SK-N-SH (cell line): ENCODE results near the gene OR10V1. TPM values are rescaled to one million over a fixed set of nuclear protein-coding genes. Genes with fewer than 3 reads are reported as not detected.

Experiments used
- CTCF ChIA-PET: fragments of 300-600, 350-600 bp; formaldehyde crosslinking; extraction: SDS; loops from one replicate; lab custom pipeline; 2021; lab: Yijun Ruan, JAX
- POLR2A ChIA-PET: fragments of 350-600 bp; sonication (Branson Sonifier 250); formaldehyde crosslinking; extraction: SDS; loops from one replicate; lab custom pipeline; 2020; ENCODE audit warnings: antibody characterized with exemption, inconsistent platforms; lab: Yijun Ruan, JAX
- DNase-seq: peaks from one replicate; pipeline ENCODE4 v3.0.0; 2012
- H2AFZ ChIP-seq: fragments of 200-600 bp; sonication (generic); 2 replicates; pipeline ENCODE4 v1.8.1; 2016; ENCODE audit warnings: antibody characterized with exemption, mild to moderate bottlenecking, low read depth
- H3F3A ChIP-seq: fragments of 200-600 bp; sonication (generic); replicated peaks from 2 replicates; pipeline ENCODE3; 2016; ENCODE audit warnings: antibody characterized with exemption, mild to moderate bottlenecking; ENCODE audit not compliant: insufficient read depth
- H3K27ac ChIP-seq, 2 experiments: fragments of 200-500 bp in 1 of 2; fragments of 200-600 bp in 1 of 2; sonication (Bioruptor generic) in 1 of 2; sonication (generic), shearing (Covaris generic) in 1 of 2; 2 replicates each; pipeline versions ENCODE4 v1.5.1 to v1.6.1; 2014 to 2016; ENCODE audit warnings: low read depth in 2 of 2, inconsistent platforms in 1 of 2, low read length in 1 of 2, mild to moderate bottlenecking in 1 of 2, mixed read lengths in 1 of 2
- H3K27me3 ChIP-seq: fragments of 200-600 bp; sonication (generic), shearing (Covaris generic); 2 replicates; pipeline ENCODE4 v1.6.1; 2016; ENCODE audit warnings: mixed run types; ENCODE audit not compliant: insufficient read depth
- H3K36me3 ChIP-seq, 2 experiments: fragments of 200-500 bp in 1 of 2; fragments of 200-600 bp in 1 of 2; sonication (Bioruptor generic) in 1 of 2; sonication (generic) in 1 of 2; replicated peaks in 1 of 2; 2 replicates each; pipeline versions ENCODE3 to v1.5.1; 2014 to 2016; ENCODE audit warnings: low read length in 1 of 2, mild to moderate bottlenecking in 1 of 2; ENCODE audit not compliant: insufficient read depth in 2 of 2, control insufficient read depth in 1 of 2
- H3K4me1 ChIP-seq, 2 experiments: fragments of 200-500 bp in 1 of 2; fragments of 200-600 bp in 1 of 2; sonication (Bioruptor generic) in 1 of 2; sonication (generic), shearing (Covaris generic) in 1 of 2; 2 replicates each; pipeline versions ENCODE4 v1.5.1 to v1.6.1; 2014 to 2016; ENCODE audit warnings: low read depth in 1 of 2, low read length in 1 of 2, mixed run types in 1 of 2; ENCODE audit not compliant: insufficient read depth in 2 of 2, control insufficient read depth in 1 of 2
- H3K4me2 ChIP-seq: fragments of 200-600 bp; sonication (generic), shearing (Covaris generic); 2 replicates; pipeline ENCODE4 v1.6.1; 2017; ENCODE audit warnings: mixed run types
- H3K4me3 ChIP-seq, 2 experiments: fragments of 200-500 bp in 1 of 2; fragments of 200-600 bp in 1 of 2; sonication (Bioruptor generic) in 1 of 2; sonication (generic), shearing (Covaris generic) in 1 of 2; 2 replicates each; pipeline versions ENCODE4 v1.5.1 to v1.8.1; 2014 to 2016; ENCODE audit warnings: low read depth in 2 of 2, inconsistent platforms in 1 of 2, low read length in 1 of 2, mild to moderate bottlenecking in 1 of 2, mixed read lengths in 1 of 2, moderate library complexity in 1 of 2
- H3K79me2 ChIP-seq: fragments of 200-600 bp; sonication (generic); 2 replicates; pipeline ENCODE4 v1.8.1; 2017; ENCODE audit warnings: mild to moderate bottlenecking; ENCODE audit not compliant: insufficient read depth
- H3K9ac ChIP-seq: fragments of 200-600 bp; sonication (generic); 2 replicates; pipeline ENCODE4 v1.6.1; 2017; ENCODE audit warnings: mixed run types
- H3K9me2 ChIP-seq: fragments of 200-600 bp; sonication (generic); 2 replicates; pipeline ENCODE4 v1.6.1; 2017; ENCODE audit warnings: mixed run types
- H3K9me3 ChIP-seq: fragments of 200-600 bp; sonication (generic); 2 replicates; pipeline ENCODE4 v1.6.1; 2017; ENCODE audit warnings: mixed run types, mild to moderate bottlenecking, moderate library complexity
- H4K20me1 ChIP-seq: fragments of 200-600 bp; sonication (generic); 2 replicates; pipeline ENCODE4 v1.6.1; 2017; ENCODE audit warnings: mild to moderate bottlenecking, mixed run types; ENCODE audit not compliant: insufficient read depth
- CHD2 ChIP-seq: fragments of 150-350 bp; IDR thresholded peaks from 2 replicates; pipeline ENCODE4 v1.6.1; 2018; ENCODE audit warnings: low read length; ENCODE audit not compliant: partially characterized antibody
- ELF1 ChIP-seq: IDR thresholded peaks from 2 replicates; pipeline ENCODE4 v1.4.0; 2012
- EZH2phosphoT487 ChIP-seq: fragments of 200-600 bp; sonication (generic); IDR thresholded peaks from 2 replicates; pipeline ENCODE4 v1.6.1; 2017; ENCODE audit warnings: low read depth, mixed run types, mild to moderate bottlenecking, antibody characterized with exemption, moderate library complexity, borderline replicate concordance
- FOSL2 ChIP-seq: IDR thresholded peaks from 2 replicates; pipeline ENCODE4 v1.4.0; 2012; ENCODE audit warnings: low read depth, mild to moderate bottlenecking, moderate library complexity, borderline replicate concordance
- FOXJ3 ChIP-seq: sonication (generic); formaldehyde crosslinking; IDR thresholded peaks from 2 replicates; pipeline ENCODE4 v1.5.1; 2020; ENCODE audit warnings: mild to moderate bottlenecking, missing genetic modification reagents
- FOXM1 ChIP-seq: IDR thresholded peaks from 2 replicates; pipeline ENCODE4 v1.4.0; 2012; ENCODE audit warnings: low read depth, mild to moderate bottlenecking
- GABPA ChIP-seq: IDR thresholded peaks from 2 replicates; pipeline ENCODE4 v1.4.0; 2012; ENCODE audit warnings: low read depth, mild to moderate bottlenecking
- GATA2 ChIP-seq: sonication (generic); formaldehyde crosslinking; IDR thresholded peaks from 2 replicates; pipeline ENCODE4 v1.5.0; 2020; ENCODE audit warnings: mild to moderate bottlenecking, missing genetic modification reagents
- IRF3 ChIP-seq: fragments of 150-350 bp; IDR thresholded peaks from 2 replicates; pipeline ENCODE4 v1.6.1; 2016; ENCODE audit warnings: mild to moderate bottlenecking, low read depth, low read length
- JUND ChIP-seq: IDR thresholded peaks from 2 replicates; pipeline ENCODE4 v1.4.0; 2012
- MEF2A ChIP-seq: IDR thresholded peaks from 2 replicates; pipeline ENCODE4 v1.4.0; 2012; ENCODE audit warnings: low read depth, borderline replicate concordance
- POLR2AphosphoS5 ChIP-seq: IDR thresholded peaks from 2 replicates; pipeline ENCODE4 v1.6.1; 2012; ENCODE audit warnings: low read depth, low read length
- RCOR1 ChIP-seq: fragments of 150-350 bp; IDR thresholded peaks from 2 replicates; pipeline ENCODE4 v1.6.1; 2017; ENCODE audit warnings: antibody characterized with exemption, low read length
- RXRA ChIP-seq: IDR thresholded peaks from 2 replicates; pipeline ENCODE4 v1.4.0; 2012; ENCODE audit warnings: low read depth, mild to moderate bottlenecking, borderline replicate concordance
- TCF12 ChIP-seq: IDR thresholded peaks from 2 replicates; pipeline ENCODE4 v1.4.0; 2012
- YY1 ChIP-seq: IDR thresholded peaks from 2 replicates; pipeline ENCODE4 v1.4.0; 2012; ENCODE audit warnings: low read depth, mild to moderate bottlenecking
- WGBS: methylation state at CpG from one replicate; pipeline ENCODE4 v1.1.6; 2017; ENCODE audit warnings: low lambda C conversion rate; 5-methylcytosine and 5-hydroxymethylcytosine counted together
- polyA plus RNA-seq, 3 experiments: library from polyadenylated mRNA; depleted of rRNA; stranded (reverse); fragments of >200 nt; gene quantifications; 2 replicates each; pipeline ENCODE4 v1.2.3, GENCODE V29; 2012
- TF ChIP-seq, protein P1 (sequence below): fragments of 200-600 bp; sonication (generic); IDR thresholded peaks from 2 replicates; pipeline ENCODE4 v1.6.1; 2017; ENCODE audit warnings: antibody characterized with exemption, mild to moderate bottlenecking, moderate library complexity
- TF ChIP-seq, protein P2 (sequence below): IDR thresholded peaks from 2 replicates; pipeline ENCODE4 v1.4.0; 2012; ENCODE audit warnings: low read depth, borderline replicate concordance
- TF ChIP-seq, protein P3 (sequence below): IDR thresholded peaks from 2 replicates; pipeline ENCODE4 v1.4.0; 2012; ENCODE audit warnings: low read depth

OR10V1 gene
- not detected in 2 replicates for polyA plus RNA-seq (2012; rRNA removed)
- not detected in 2 replicates for polyA plus RNA-seq (2012; cell fraction: cytosol; rRNA removed)
- polyA plus RNA-seq (2012; cell fraction: nucleus; rRNA removed), result not detected in 2 replicates

DNA sequence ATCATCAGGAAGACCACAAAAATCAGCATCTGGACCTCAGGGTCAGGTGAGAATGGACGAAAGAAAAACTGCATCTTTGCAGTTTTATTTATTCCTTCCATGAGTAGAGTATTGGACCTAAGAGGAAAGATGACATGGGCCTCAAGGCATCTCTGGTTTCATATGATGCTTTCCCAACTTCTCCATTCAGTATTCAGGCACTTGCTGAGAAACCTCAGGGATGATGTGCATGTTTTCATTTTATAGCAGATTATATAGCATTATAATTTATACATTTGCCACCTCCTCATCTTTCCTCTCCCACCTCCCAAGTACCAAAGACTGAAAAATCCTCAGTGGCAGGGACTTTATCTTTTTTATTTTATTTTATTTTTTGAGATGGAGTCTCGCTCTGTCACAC, at the start of gene OR10V1:
Gene OR10V1 (minus strand): TSS at position 101 of the 400 bp plus-strand sequence. CDS start 0 bp downstream, at position 101.
- H3K36me3 ChIP-seq, result no peaks in the 10 kb centered on the region
- peaks cover 0 to 3% of the 10 kb centered on the region in 2 experiments; a peak in 1 of 4 replicates for H3K4me1 ChIP-seq
- DNase-seq, result no peak
- no peak within 1 kb of the TSS for H2AFZ ChIP-seq
- peaks cover 8% of the 10 kb centered on the region for H3F3A ChIP-seq
- H3K79me2 ChIP-seq, result no peaks in the 10 kb centered on the region
- H3K9ac ChIP-seq, result no peak within 1 kb of the TSS
- no peak within 1 kb of the TSS for H3K27ac ChIP-seq
- no peaks in the 10 kb centered on the region for H3K27me3 ChIP-seq
- H3K9me3 ChIP-seq, result no peaks in the 10 kb centered on the region
- no peaks in the 10 kb centered on the region for H3K9me2 ChIP-seq
- CTCF ChIA-PET, result no interaction called here
- TF ChIP-seq RXRA, result no peak
- no peak for TF ChIP-seq MEF2A
- TF ChIP-seq EZH2phosphoT487, result no peak
- TF ChIP-seq TCF12, result no peak
- TF ChIP-seq POLR2AphosphoS5, result no peak
- TF ChIP-seq GATA2 (CRISPR knock-in tag), result no peak
- no peak for TF ChIP-seq RCOR1
- no peak within 1 kb of the TSS for H3K4me3 ChIP-seq
- H4K20me1 ChIP-seq, result no peaks in the 10 kb centered on the region
- H3K4me2 ChIP-seq, result no peak within 1 kb of the TSS
- 73% methylated on average over 2 of the region's 2 CpGs for WGBS
- POLR2A ChIA-PET, result no interaction called here

DNA sequence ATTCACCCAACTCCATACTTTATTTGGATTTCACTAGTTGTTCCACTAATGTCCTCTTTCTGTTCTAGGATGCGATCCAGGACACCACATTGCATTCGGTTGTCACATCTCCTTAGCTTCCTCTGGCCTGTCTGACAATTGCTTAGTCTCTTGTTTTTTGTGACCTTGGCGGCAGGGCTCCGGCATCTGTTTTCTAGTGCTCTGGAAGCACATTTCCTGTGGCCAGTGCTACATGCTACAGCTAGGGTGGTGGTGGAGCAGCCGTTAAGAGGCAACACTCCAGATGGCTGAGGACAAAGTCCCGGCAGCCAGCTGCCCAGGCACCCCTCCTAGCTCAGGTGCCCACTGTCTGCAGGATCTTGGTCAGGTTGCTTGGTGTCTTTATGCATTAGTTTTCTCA, 48.3 kb upstream of the OR10V1 start:
- WGBS, result 88% methylated on average over 6 of the region's 6 CpGs
- POLR2A ChIA-PET, result no interaction called here

DNA sequence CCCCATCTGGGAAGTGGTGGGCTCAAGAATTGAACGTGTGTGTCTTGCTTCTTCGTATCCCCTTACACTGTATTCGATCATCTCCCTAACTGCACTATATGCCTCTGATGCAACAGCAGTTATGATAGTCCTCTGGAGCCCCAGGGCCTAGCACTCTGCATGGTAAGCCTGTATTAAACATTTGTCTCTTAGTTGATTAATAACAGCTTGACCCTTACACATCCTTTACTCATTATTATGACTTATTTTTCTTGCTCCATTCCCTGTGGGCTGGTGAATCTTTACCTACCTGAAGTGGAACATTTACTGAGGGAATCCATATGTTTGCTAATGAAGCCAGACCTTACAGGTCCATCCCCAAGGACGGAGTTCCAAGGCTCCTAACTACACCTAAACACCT, 47.1 kb upstream of the OR10V1 start:
- H3K4me1 ChIP-seq, result peaks cover 5 to 12% of the 10 kb centered on the region in 2 experiments; a peak in 3 of 4 replicates
- no peaks in the 10 kb centered on the region for H3K9me2 ChIP-seq
- H3K9ac ChIP-seq, result no peak overlapping the region
- H3K36me3 ChIP-seq, result peaks cover 7 to 16% of the 10 kb centered on the region in 2 experiments
- WGBS, result 83% methylated on average over 4 of the region's 4 CpGs
- H3F3A ChIP-seq, result peaks cover 16% of the 10 kb centered on the region
- H3K4me2 ChIP-seq, result no peak overlapping the region
- ChIA-PET POLR2A (no interaction called here), CTCF (no interaction called here)
- no peak overlapping the region for H3K27ac ChIP-seq
- no peak overlapping the region for H3K4me3 ChIP-seq
- H3K9me3 ChIP-seq, result no peaks in the 10 kb centered on the region
- H3K27me3 ChIP-seq, result no peaks in the 10 kb centered on the region
- H4K20me1 ChIP-seq, result peaks cover 79% of the 10 kb centered on the region
- TF ChIP-seq, protein P1, sequence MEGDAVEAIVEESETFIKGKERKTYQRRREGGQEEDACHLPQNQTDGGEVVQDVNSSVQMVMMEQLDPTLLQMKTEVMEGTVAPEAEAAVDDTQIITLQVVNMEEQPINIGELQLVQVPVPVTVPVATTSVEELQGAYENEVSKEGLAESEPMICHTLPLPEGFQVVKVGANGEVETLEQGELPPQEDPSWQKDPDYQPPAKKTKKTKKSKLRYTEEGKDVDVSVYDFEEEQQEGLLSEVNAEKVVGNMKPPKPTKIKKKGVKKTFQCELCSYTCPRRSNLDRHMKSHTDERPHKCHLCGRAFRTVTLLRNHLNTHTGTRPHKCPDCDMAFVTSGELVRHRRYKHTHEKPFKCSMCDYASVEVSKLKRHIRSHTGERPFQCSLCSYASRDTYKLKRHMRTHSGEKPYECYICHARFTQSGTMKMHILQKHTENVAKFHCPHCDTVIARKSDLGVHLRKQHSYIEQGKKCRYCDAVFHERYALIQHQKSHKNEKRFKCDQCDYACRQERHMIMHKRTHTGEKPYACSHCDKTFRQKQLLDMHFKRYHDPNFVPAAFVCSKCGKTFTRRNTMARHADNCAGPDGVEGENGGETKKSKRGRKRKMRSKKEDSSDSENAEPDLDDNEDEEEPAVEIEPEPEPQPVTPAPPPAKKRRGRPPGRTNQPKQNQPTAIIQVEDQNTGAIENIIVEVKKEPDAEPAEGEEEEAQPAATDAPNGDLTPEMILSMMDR, result no peak
- TF ChIP-seq CHD2, result no peak
- no peak for TF ChIP-seq FOXM1
- no peak for TF ChIP-seq GATA2 (CRISPR knock-in tag)
- TF ChIP-seq, protein P2, sequence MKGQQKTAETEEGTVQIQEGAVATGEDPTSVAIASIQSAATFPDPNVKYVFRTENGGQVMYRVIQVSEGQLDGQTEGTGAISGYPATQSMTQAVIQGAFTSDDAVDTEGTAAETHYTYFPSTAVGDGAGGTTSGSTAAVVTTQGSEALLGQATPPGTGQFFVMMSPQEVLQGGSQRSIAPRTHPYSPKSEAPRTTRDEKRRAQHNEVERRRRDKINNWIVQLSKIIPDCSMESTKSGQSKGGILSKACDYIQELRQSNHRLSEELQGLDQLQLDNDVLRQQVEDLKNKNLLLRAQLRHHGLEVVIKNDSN, result no peak
- TF ChIP-seq IRF3, result no peak
- TF ChIP-seq, protein P3, sequence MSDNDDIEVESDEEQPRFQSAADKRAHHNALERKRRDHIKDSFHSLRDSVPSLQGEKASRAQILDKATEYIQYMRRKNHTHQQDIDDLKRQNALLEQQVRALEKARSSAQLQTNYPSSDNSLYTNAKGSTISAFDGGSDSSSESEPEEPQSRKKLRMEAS, result no peak
- no peak for TF ChIP-seq JUND
- no peak for TF ChIP-seq FOXJ3
- TF ChIP-seq, all 33 proteins: peak for 0
- H2AFZ ChIP-seq, result no peak overlapping the region
- H3K79me2 ChIP-seq, result peaks cover 98% of the 10 kb centered on the region
- DNase-seq, result no peak

More for the DNA sequence above, 48.3 kb upstream of the OR10V1 start:
- Histone ChIP-seq H3K36me3 (peaks cover 7 to 16% of the 10 kb centered on the region in 2 experiments), H3K4me2 (no peak overlapping the region), H3K27ac (no peak overlapping the region; a peak in 1 of 4 replicates), H3K9me3 (no peaks in the 10 kb centered on the region), H2AFZ (no peak overlapping the region), H4K20me1 (peaks cover 87% of the 10 kb centered on the region), H3F3A (peaks cover 8% of the 10 kb centered on the region), H3K79me2 (peaks cover 98% of the 10 kb centered on the region), H3K9me2 (no peaks in the 10 kb centered on the region), H3K4me1 (peaks cover 5% of the 10 kb centered on the region in 2 experiments; a peak in 3 of 4 replicates), H3K4me3 (no peak overlapping the region), H3K27me3 (no peaks in the 10 kb centered on the region), H3K9ac (no peak overlapping the region)
- TF ChIP-seq FOSL2, result no peak
- no peak for TF ChIP-seq ELF1
- no peak for TF ChIP-seq GABPA
- no peak for TF ChIP-seq YY1
- no peak for TF ChIP-seq POLR2AphosphoS5
- no peak for TF ChIP-seq FOXM1
- DNase-seq, result no peak
- CTCF ChIA-PET, result no interaction called here
